BLaER1 (cell line): ENCODE results near the gene CBFA2T2.

Source experiments
- H3K27ac ChIP-seq: shearing (Covaris generic); formaldehyde crosslinking; 2 replicates; pipeline ENCODE4 v1.8.1; 2022
- H3K27me3 ChIP-seq: shearing (Covaris generic); formaldehyde crosslinking; 2 replicates; pipeline ENCODE4 v1.8.1; 2022
- H3K36me3 ChIP-seq: shearing (Covaris generic); formaldehyde crosslinking; 2 replicates; pipeline ENCODE4 v1.8.1; 2022
- H3K4me1 ChIP-seq: shearing (Covaris generic); formaldehyde crosslinking; 2 replicates; pipeline ENCODE4 v1.8.1; 2022
- H3K4me2 ChIP-seq: shearing (Covaris generic); formaldehyde crosslinking; 2 replicates; pipeline ENCODE4 v1.8.1; 2022
- H3K4me3 ChIP-seq: shearing (Covaris generic); formaldehyde crosslinking; 2 replicates; pipeline ENCODE4 v1.8.1; 2022
- H3K9ac ChIP-seq: shearing (Covaris generic); formaldehyde crosslinking; 2 replicates; pipeline ENCODE4 v1.8.1; 2022
- H3K9me3 ChIP-seq: shearing (Covaris generic); formaldehyde crosslinking; 2 replicates; pipeline ENCODE4 v1.8.1; 2022
- H4K20me1 ChIP-seq: shearing (Covaris generic); formaldehyde crosslinking; 2 replicates; pipeline ENCODE4 v1.8.1; 2022
- Cebpa-rat ChIP-seq: shearing (Covaris generic); IDR thresholded peaks from 2 replicates; pipeline ENCODE4 v1.8.1; 2022

Gene CBFA2T2

DNA sequence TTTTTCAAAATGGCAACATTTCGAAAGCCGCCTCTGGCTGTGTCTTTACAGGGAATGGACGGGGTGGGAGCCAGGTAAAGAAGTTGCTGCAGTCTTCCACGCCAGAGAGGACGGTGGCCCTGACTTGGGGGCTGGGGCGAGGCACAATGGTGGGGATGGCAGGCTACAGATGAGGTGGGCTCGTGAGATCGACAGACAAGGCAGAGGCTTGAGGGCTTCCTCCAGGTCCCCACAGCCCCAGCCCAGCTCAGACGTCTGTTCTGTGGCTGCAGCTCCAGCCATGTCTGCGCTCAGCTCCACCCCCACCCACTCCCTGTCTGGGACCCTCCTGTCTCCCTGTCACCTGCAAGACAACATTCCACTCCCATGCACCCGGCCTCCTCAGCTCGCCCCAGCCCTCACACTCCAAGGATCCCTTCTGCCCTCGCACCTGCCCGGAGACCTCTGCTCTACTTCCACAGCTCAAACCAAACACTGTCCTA lies 164.8 kb downstream of the CBFA2T2 start:
- Histone ChIP-seq H3K9me3 (no peaks in the 10 kb centered on the region), H3K4me2 (no peak overlapping the region), H4K20me1 (no peaks in the 10 kb centered on the region), H3K9ac (no peak overlapping the region), H3K4me1 (peaks cover under 1% of the 10 kb centered on the region; the same call in 1 of the 2 replicates), H3K27me3 (no peaks in the 10 kb centered on the region), H3K4me3 (no peak overlapping the region), H3K36me3 (peaks cover 32% of the 10 kb centered on the region), H3K27ac (no peak overlapping the region)
- TF ChIP-seq Cebpa-rat, result no peak

GRCh38 chr20:33655164-33655563 lies 165.3 kb downstream of the CBFA2T2 start:
- no peak for TF ChIP-seq Cebpa-rat
- Histone ChIP-seq H4K20me1 (no peaks in the 10 kb centered on the region), H3K9ac (no peak overlapping the region), H3K27ac (no peak overlapping the region), H3K4me1 (peaks cover 5% of the 10 kb centered on the region), H3K9me3 (no peaks in the 10 kb centered on the region), H3K27me3 (no peaks in the 10 kb centered on the region), H3K4me3 (no peak overlapping the region), H3K4me2 (no peak overlapping the region), H3K36me3 (peaks cover 36% of the 10 kb centered on the region)

GRCh38 chr20:33656010-33656782 lies 166.3 kb downstream of the CBFA2T2 start:
- no peak overlapping the region for H3K4me2 ChIP-seq
- peaks cover 11% of the 10 kb centered on the region for H3K4me1 ChIP-seq
- peaks cover 38% of the 10 kb centered on the region for H3K36me3 ChIP-seq
- TF ChIP-seq Cebpa-rat, result no peak
- H3K27ac ChIP-seq, result no peak overlapping the region
- H3K9ac ChIP-seq, result no peak overlapping the region
- no peaks in the 10 kb centered on the region for H3K9me3 ChIP-seq
- H4K20me1 ChIP-seq, result peaks cover 9% of the 10 kb centered on the region; the same call in 1 of the 2 replicates
- H3K27me3 ChIP-seq, result no peaks in the 10 kb centered on the region
- H3K4me3 ChIP-seq, result no peak overlapping the region

GRCh38 chr20:33656783-33657703 lies 167.1 kb downstream of the CBFA2T2 start:
- H3K4me2 ChIP-seq, result no peak overlapping the region
- H3K27me3 ChIP-seq, result no peaks in the 10 kb centered on the region
- no peaks in the 10 kb centered on the region for H3K9me3 ChIP-seq
- peaks cover 11% of the 10 kb centered on the region for H3K4me1 ChIP-seq
- H4K20me1 ChIP-seq, result peaks cover 16% of the 10 kb centered on the region; the same call in 1 of the 2 replicates
- no peak overlapping the region for H3K27ac ChIP-seq
- H3K4me3 ChIP-seq, result no peak overlapping the region
- no peak for TF ChIP-seq Cebpa-rat
- H3K9ac ChIP-seq, result no peak overlapping the region
- H3K36me3 ChIP-seq, result peaks cover 38% of the 10 kb centered on the region

DNA sequence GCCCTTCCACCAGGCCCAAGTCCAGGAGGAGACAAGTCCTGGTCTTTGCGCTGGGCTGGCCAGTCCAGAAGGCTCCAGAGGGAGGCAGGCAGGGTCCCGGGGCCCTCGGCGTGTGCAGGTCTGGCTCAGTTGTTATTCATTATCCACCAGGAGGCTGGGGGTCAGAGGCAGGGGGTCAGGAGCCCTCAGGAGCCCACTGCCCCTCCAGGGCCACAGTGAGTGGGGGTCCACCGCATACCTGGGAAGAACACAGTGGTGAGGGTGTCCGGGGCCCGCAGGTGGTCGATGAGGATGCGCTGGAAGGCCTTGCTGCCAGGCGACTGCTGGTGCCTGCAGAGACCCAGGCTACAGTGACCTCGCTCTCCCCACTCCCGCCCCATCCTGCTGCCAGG lies 167.8 kb downstream of the CBFA2T2 start:
- Histone ChIP-seq H3K9me3 (no peaks in the 10 kb centered on the region), H4K20me1 (peaks cover 23% of the 10 kb centered on the region; the same call in 1 of the 2 replicates), H3K27me3 (no peaks in the 10 kb centered on the region), H3K9ac (no peak overlapping the region), H3K4me2 (no peak overlapping the region), H3K36me3 (peaks cover 38% of the 10 kb centered on the region), H3K4me3 (no peak overlapping the region), H3K4me1 (peaks cover 14% of the 10 kb centered on the region), H3K27ac (no peak overlapping the region)
- TF ChIP-seq Cebpa-rat, result no peak

GRCh38 chr20:33658510-33658909 lies 168.6 kb downstream of the CBFA2T2 start:
- Histone ChIP-seq H4K20me1 (peaks cover 30% of the 10 kb centered on the region; the same call in 1 of the 2 replicates), H3K4me2 (no peak overlapping the region), H3K27ac (no peak overlapping the region), H3K4me3 (no peak overlapping the region), H3K27me3 (no peaks in the 10 kb centered on the region), H3K9me3 (no peaks in the 10 kb centered on the region), H3K9ac (no peak overlapping the region), H3K4me1 (peaks cover 22% of the 10 kb centered on the region), H3K36me3 (peaks cover 38% of the 10 kb centered on the region)
- TF ChIP-seq Cebpa-rat, result no peak

DNA sequence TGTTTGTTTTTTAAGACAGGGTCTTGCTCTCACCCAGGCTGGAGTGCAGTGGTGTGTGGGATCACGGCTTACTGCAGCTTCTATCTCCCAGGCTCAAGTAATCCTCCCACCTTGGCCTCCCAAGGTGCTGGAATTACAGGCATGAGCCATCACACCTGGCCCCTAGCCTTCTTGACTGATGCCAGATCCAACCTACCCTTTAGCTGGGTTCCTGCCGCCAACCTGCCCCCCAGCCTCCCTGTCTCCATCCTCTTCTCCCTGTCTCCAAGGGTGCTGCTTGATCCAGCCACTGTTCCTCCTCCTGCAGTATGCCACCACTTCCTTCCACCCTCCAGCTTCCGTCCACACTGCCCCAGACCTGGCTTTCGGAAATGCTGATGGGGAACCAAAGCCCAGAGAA lies 169.0 kb downstream of the CBFA2T2 start:
- no peak for TF ChIP-seq Cebpa-rat
- H3K9ac ChIP-seq, result no peak overlapping the region

DNA sequence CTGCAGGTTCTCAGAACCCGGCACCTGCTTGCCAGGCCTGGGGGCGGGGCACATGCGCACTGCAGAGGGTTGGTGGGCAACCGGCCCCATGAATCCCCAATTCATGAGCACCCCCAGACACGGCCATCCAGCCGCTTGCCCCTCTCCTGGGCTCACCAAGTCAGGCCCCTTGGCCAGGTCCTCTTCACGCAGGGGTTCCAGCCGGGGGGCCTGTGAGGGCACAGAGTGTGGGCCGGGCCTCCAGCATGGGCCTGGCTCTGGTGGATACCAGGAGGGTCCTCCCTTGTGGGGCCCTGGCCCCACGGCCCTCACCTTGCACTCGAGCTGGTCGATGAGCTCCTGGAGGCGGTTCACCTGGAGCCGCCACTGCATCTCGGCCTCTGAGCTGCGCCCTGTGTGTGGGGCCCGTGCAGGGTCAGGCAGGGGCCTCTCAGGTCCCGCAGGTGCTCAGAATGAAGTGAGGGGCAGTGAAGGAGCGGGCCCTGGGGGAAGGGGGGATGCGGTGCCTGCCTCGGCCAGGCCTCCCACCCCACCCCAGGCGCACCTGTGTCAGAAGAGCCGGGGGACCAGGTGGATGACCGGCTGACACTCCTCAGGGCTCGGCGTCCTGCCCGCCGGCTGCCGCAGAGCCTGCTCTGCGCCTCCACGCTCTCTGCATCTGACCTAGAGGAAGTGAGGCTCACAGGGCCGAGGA lies 169.6 kb downstream of the CBFA2T2 start:
- Histone ChIP-seq H3K36me3 (peaks cover 38% of the 10 kb centered on the region), H3K27ac (peak overlapping the region; percentile 37; the same call in 1 of the 2 replicates), H3K9me3 (no peaks in the 10 kb centered on the region), H3K27me3 (no peaks in the 10 kb centered on the region), H4K20me1 (peaks cover 30% of the 10 kb centered on the region; the same call in 1 of the 2 replicates), H3K4me3 (no peak overlapping the region), H3K4me1 (peaks cover 30% of the 10 kb centered on the region), H3K9ac (no peak overlapping the region), H3K4me2 (peak overlapping the region; percentile 15; the same call in 1 of the 2 replicates)
- TF ChIP-seq Cebpa-rat, result no peak

More for the DNA sequence above, 169.0 kb downstream of the CBFA2T2 start:
- Histone ChIP-seq H3K9me3 (no peaks in the 10 kb centered on the region), H3K4me2 (no peak overlapping the region), H3K27ac (no peak overlapping the region), H3K36me3 (peaks cover 38% of the 10 kb centered on the region), H3K27me3 (no peaks in the 10 kb centered on the region), H3K4me3 (no peak overlapping the region), H3K4me1 (peaks cover 24% of the 10 kb centered on the region), H4K20me1 (peaks cover 30% of the 10 kb centered on the region; the same call in 1 of the 2 replicates)

- Histone ChIP-seq H3K27ac (peak overlapping the region; percentile 37; the same call in 1 of the 2 replicates), H3K4me1 (peaks cover 36% of the 10 kb centered on the region), H3K4me3 (no peak overlapping the region), H3K9me3 (no peaks in the 10 kb centered on the region), H3K4me2 (peak overlapping the region; percentile 15), H3K36me3 (peaks cover 38% of the 10 kb centered on the region), H4K20me1 (peaks cover 30% of the 10 kb centered on the region; the same call in 1 of the 2 replicates), H3K9ac (no peak overlapping the region), H3K27me3 (no peaks in the 10 kb centered on the region)
- no peak for TF ChIP-seq Cebpa-rat
Observed at GRCh38 chr20:33660035-33660684, 170.3 kb downstream of the CBFA2T2 start.
